ENCODE results near the gene BDP1.
"Not testable (repeated sequence)": the region's sequence is repeated elsewhere in the genome, so short reads cannot be mapped to it uniquely, and the experiment has no call there.

Gene BDP1

GRCh38 chr5:71597001-71597400 lies 141.6 kb downstream of the BDP1 start:
- DNase-seq (ENCODE audit: low read depth), result no peak
- in situ Hi-C loops (cut with HindIII; ENCODE audit: low sequenced_read_pairs), result no loop called here
- H3K4me3 ChIP-seq (ENCODE audit: low read depth, low read length), result no peak overlapping the region
- no peak for TF ChIP-seq CTCF (IDR thresholded peaks at IDR 0.05; ENCODE audit: low read depth, low read length, missing control alignments)

GRCh38 chr5:71600783-71601182 lies 145.3 kb downstream of the BDP1 start:
- H3K4me3 ChIP-seq (ENCODE audit: low read depth, low read length), result no peak overlapping the region
- TF ChIP-seq CTCF (IDR thresholded peaks at IDR 0.05; ENCODE audit: low read depth, low read length, missing control alignments), result no peak
- no peak for DNase-seq (ENCODE audit: low read depth)
- in situ Hi-C loops (cut with HindIII; ENCODE audit: low sequenced_read_pairs), result no loop called here

- no peak overlapping the region for H3K4me3 ChIP-seq (ENCODE audit: low read depth, low read length)
- in situ Hi-C loops (cut with HindIII; ENCODE audit: low sequenced_read_pairs), result no loop called here
- peak; percentile 96 for DNase-seq (ENCODE audit: low read depth)
- peak; percentile 81 for TF ChIP-seq CTCF (IDR thresholded peaks at IDR 0.05; ENCODE audit: low read depth, low read length, missing control alignments)
Measured at GRCh38 chr5:71601222-71602026, 146.0 kb downstream of the BDP1 start.

- in situ Hi-C loops (cut with HindIII; ENCODE audit: low sequenced_read_pairs), result not testable (repeated sequence)
Measured at GRCh38 chr5:71609916-71610315, 154.5 kb downstream of the BDP1 start.

GRCh38 chr5:71615809-71616208 lies 160.4 kb downstream of the BDP1 start:
- H3K4me3 ChIP-seq (ENCODE audit: low read depth, low read length), result no peak overlapping the region
- DNase-seq (ENCODE audit: low read depth), result no peak
- in situ Hi-C loops (cut with HindIII; ENCODE audit: low sequenced_read_pairs), result no loop called here
- no peak for TF ChIP-seq CTCF (IDR thresholded peaks at IDR 0.05; ENCODE audit: low read depth, low read length, missing control alignments)

More at GRCh38 chr5:71609916-71610315, 154.5 kb downstream of the BDP1 start:
- H3K4me3 ChIP-seq (ENCODE audit: low read depth, low read length); DNase-seq (ENCODE audit: low read depth): not testable (repeated sequence)
